HCT116 (cell line): Measurements from ENCODE around the gene BPIFB1. TPM values are rescaled to one million over a fixed set of nuclear protein-coding genes. Genes with fewer than 3 reads are reported as not detected.

ENCODE experiments used
- ATAC-seq: fragments of 200-7000 bp; cut with Tn5 transposase; 2 replicates; pipeline ENCODE4 v1.9.1; 2020; ENCODE audit warnings: mild to moderate bottlenecking, moderate library complexity
- BruUV-seq: library from RNA; stranded (reverse); fragments of 400-500 nt; replicated peaks from 2 replicates; lab custom pipeline; 2021; lab: Mats Ljungman, UMichigan
- CTCF ChIA-PET: fragments of 300-600 bp; sonication (Branson Sonifier 250); formaldehyde crosslinking; loops from one replicate; lab custom pipeline; 2021; ENCODE audit warnings: antibody characterized with exemption; lab: Charles Lee
- POLR2A ChIA-PET: fragments of 300-600, 350-600 bp; sonication (Branson Sonifier 250); formaldehyde crosslinking; loops from one replicate; lab custom pipeline; 2021; ENCODE audit warnings: antibody characterized with exemption; lab: Charles Lee
- RAD21 ChIA-PET, 2 experiments: fragments of 300-600 bp; sonication (Branson Sonifier 250); formaldehyde crosslinking; loops; one replicate each; lab custom pipeline; 2023; ENCODE audit warnings: low total read pairs in 2 of 2; ENCODE audit not compliant: uncharacterized antibody in 2 of 2, unreplicated experiment in 2 of 2, low non-redundant PET in 1 of 2; lab: Charles Lee
- DNase-seq: peaks from one replicate; pipeline ENCODE4 v3.0.0-alpha.2; 2010; ENCODE audit warnings: low read depth, low spot score
- H2AFZ ChIP-seq: fragments of 200-600 bp; shearing (Covaris generic), sonication (generic); 2 replicates; pipeline ENCODE4 v1.6.1; 2017; ENCODE audit warnings: low read depth, mixed run types, mixed read lengths, antibody characterized with exemption, low read length; ENCODE audit not compliant: poor library complexity, severe bottlenecking
- H3K27ac ChIP-seq: 2 replicates; pipeline ENCODE4 v1.5.1; 2012; ENCODE audit warnings: low read depth, low read length
- H3K27me3 ChIP-seq: fragments of 200-600 bp; sonication (generic); 2 replicates; pipeline ENCODE4 v1.6.1; 2016; ENCODE audit warnings: mixed run types, low read length, mixed read lengths; ENCODE audit not compliant: insufficient read depth
- H3K36me3 ChIP-seq, 2 experiments: fragments of 200-500 bp in 1 of 2; fragments of 200-600 bp in 1 of 2; sonication (Bioruptor generic) in 1 of 2; sonication (generic) in 1 of 2; 2 replicates each; pipeline versions ENCODE4 v1.5.1 to v1.6.1; 2014 to 2016; ENCODE audit warnings: low read length in 2 of 2, inconsistent platforms in 1 of 2, mixed read lengths in 1 of 2, mixed run types in 1 of 2; ENCODE audit not compliant: insufficient read depth in 2 of 2, control insufficient read depth in 1 of 2
- H3K4me1 ChIP-seq, 2 experiments: fragments of 200-600 bp in 1 of 2; sonication (generic) in 1 of 2; 2 replicates each; pipeline versions ENCODE4 v1.5.1 to v1.6.1; 2012 to 2017; ENCODE audit warnings: low read length in 2 of 2, inconsistent platforms in 1 of 2, mild to moderate bottlenecking in 1 of 2, mixed read lengths in 1 of 2, mixed run types in 1 of 2, moderate library complexity in 1 of 2; ENCODE audit not compliant: insufficient read depth in 2 of 2, control insufficient read depth in 1 of 2
- H3K4me2 ChIP-seq: fragments of 200-600 bp; sonication (generic); 2 replicates; pipeline ENCODE4 v1.6.1; 2017; ENCODE audit warnings: mixed run types, low read length, mixed read lengths
- H3K4me3 ChIP-seq, 2 experiments: fragments of 200-600 bp in 1 of 2; sonication (generic) in 1 of 2; replicated peaks in 1 of 2; 2 replicates each; pipeline ENCODE4 v1.5.1; 2011 to 2016; ENCODE audit warnings: low read length in 2 of 2, control low read depth in 1 of 2, low read depth in 1 of 2, mild to moderate bottlenecking in 1 of 2, mixed read lengths in 1 of 2, mixed run types in 1 of 2
- H3K79me2 ChIP-seq: fragments of 200-600 bp; sonication (generic); 2 replicates; pipeline ENCODE4 v1.6.1; 2017; ENCODE audit warnings: mild to moderate bottlenecking, mixed run types, low read length, moderate library complexity, mixed read lengths; ENCODE audit not compliant: insufficient read depth
- H3K9ac ChIP-seq: fragments of 200-600 bp; sonication (generic); 2 replicates; pipeline ENCODE4 v1.6.1; 2016; ENCODE audit warnings: low read length, mixed read lengths
- H3K9me2 ChIP-seq: fragments of 200-600 bp; sonication (generic), shearing (Covaris generic); 2 replicates; pipeline ENCODE4 v1.6.1; 2017; ENCODE audit warnings: mixed run types, mild to moderate bottlenecking, moderate library complexity; ENCODE audit not compliant: insufficient read depth
- H3K9me3 ChIP-seq, 2 experiments: fragments of 200-500 bp in 1 of 2; fragments of 200-600 bp in 1 of 2; sonication (Bioruptor generic) in 1 of 2; sonication (generic) in 1 of 2; 2 replicates each; pipeline ENCODE4 v1.6.1; 2014 to 2017; ENCODE audit warnings: low read length in 2 of 2, mixed read lengths in 2 of 2, inconsistent platforms in 1 of 2, low read depth in 1 of 2, mild to moderate bottlenecking in 1 of 2, mixed run types in 1 of 2, moderate library complexity in 1 of 2; ENCODE audit not compliant: control insufficient read depth in 1 of 2, insufficient read depth in 1 of 2
- H4K20me1 ChIP-seq: fragments of 200-600 bp; sonication (generic), shearing (Covaris generic); 2 replicates; pipeline ENCODE4 v1.6.1; 2017; ENCODE audit warnings: mixed run types, mild to moderate bottlenecking, moderate library complexity; ENCODE audit not compliant: insufficient read depth
- CBX3 ChIP-seq: IDR thresholded peaks from 2 replicates; pipeline ENCODE4 v1.6.1; 2012; ENCODE audit warnings: low read depth
- CTCF ChIP-seq, 3 experiments: fragments of 200-600 bp in 1 of 3; sonication (generic) in 1 of 3; IDR thresholded peaks in 2 of 3; conservative IDR thresholded peaks in 1 of 3; 2 replicates each; pipeline ENCODE4 v1.5.1; 2012 to 2017; ENCODE audit warnings: low read depth in 2 of 3, low read length in 2 of 3, antibody characterized with exemption in 1 of 3, borderline replicate concordance in 1 of 3, control low read depth in 1 of 3, mild to moderate bottlenecking in 1 of 3, mixed read lengths in 1 of 3, mixed run types in 1 of 3, moderate library complexity in 1 of 3; ENCODE audit not compliant: insufficient read depth in 1 of 3
- ELF1 ChIP-seq: IDR thresholded peaks from 2 replicates; pipeline ENCODE4 v1.6.1; 2012; ENCODE audit warnings: low read depth, borderline replicate concordance
- EZH2phosphoT487 ChIP-seq: fragments of 200-600 bp; IDR thresholded peaks from 2 replicates; pipeline ENCODE4 v1.6.1; 2018; ENCODE audit warnings: antibody characterized with exemption, borderline replicate concordance
- FOSL1 ChIP-seq: IDR thresholded peaks from 2 replicates; pipeline ENCODE4 v1.6.1; 2012; ENCODE audit warnings: low read depth
- POLR2A ChIP-seq: IDR thresholded peaks from 2 replicates; pipeline ENCODE4 v1.7.0; 2011; ENCODE audit warnings: borderline replicate concordance; ENCODE audit not compliant: insufficient read depth, insufficient read length; ENCODE audit errors: extremely low read depth
- RAD21 ChIP-seq: IDR thresholded peaks from 2 replicates; pipeline ENCODE4 v1.6.1; 2012; ENCODE audit warnings: low read depth, mild to moderate bottlenecking
- SIN3A ChIP-seq: IDR thresholded peaks from 2 replicates; pipeline ENCODE4 v1.6.1; 2012; ENCODE audit warnings: low read depth
- SP1 ChIP-seq: IDR thresholded peaks from 2 replicates; pipeline ENCODE4 v1.6.1; 2012; ENCODE audit warnings: low read depth
- SRF ChIP-seq: IDR thresholded peaks from 2 replicates; pipeline ENCODE4 v1.6.1; 2012; ENCODE audit warnings: low read depth
- TCF7L2 ChIP-seq: IDR thresholded peaks from 2 replicates; pipeline ENCODE4 v1.7.0; 2011; ENCODE audit warnings: borderline replicate concordance, inconsistent platforms; ENCODE audit not compliant: insufficient read depth, insufficient read length; ENCODE audit errors: extremely low read depth
- ZBTB33 ChIP-seq: IDR thresholded peaks from 2 replicates; pipeline ENCODE4 v1.6.1; 2011; ENCODE audit warnings: mild to moderate bottlenecking, low read length, moderate library complexity; ENCODE audit not compliant: insufficient replicate concordance; ENCODE audit errors: extremely low read depth
- ZFX ChIP-seq: fragments of 450-650 bp; IDR thresholded peaks from 2 replicates; pipeline ENCODE4 v1.6.1; 2017
- ZNF274 ChIP-seq: fragments of 200-500 bp; sonication (Bioruptor generic); IDR thresholded peaks from 2 replicates; pipeline ENCODE4 v1.6.1; 2014; ENCODE audit warnings: mild to moderate bottlenecking, low read depth, low read length, inconsistent platforms
- intact Hi-C: fragments of 100-400 bp; cut with micrococcal nuclease; formaldehyde crosslinking; loops from 2 replicates; pipeline ENCODE4 v1.10.0; 2022
- total RNA-seq: library from RNA; stranded (reverse); gene quantifications from one replicate; pipeline ENCODE4 v1.2.1, GENCODE V29; 2021; ENCODE audit not compliant: unreplicated experiment

BPIFB1 gene
- total RNA-seq, 1 experiment from 2014 or later: 0.17 TPM

GRCh38 chr20:33296206-33296605 is 13.2 kb downstream of the BPIFB1 start (continued):
- no peak for TF ChIP-seq CTCF (IDR thresholded peaks at IDR 0.05 in 2 of 3, conservative IDR thresholded peaks at IDR 0.05 in 1 of 3; ENCODE audit: borderline replicate concordance in 1 of 3, insufficient read depth in 1 of 3, low read depth in 2 of 3, low read length in 2 of 3)

- ChIA-PET RAD21 (no interaction called here), POLR2A (no interaction called here), CTCF (no interaction called here)
- Histone ChIP-seq H3K4me2 (no peak overlapping the region), H2AFZ (no peak overlapping the region), H4K20me1 (no peaks in the 10 kb centered on the region), H3K36me3 (no peaks in the 10 kb centered on the region), H3K79me2 (no peaks in the 10 kb centered on the region), H3K9me3 (no peaks in the 10 kb centered on the region), H3K4me1 (peaks cover 0 to 2% of the 10 kb centered on the region in 2 experiments; a peak in 1 of 4 replicates), H3K27ac (no peak overlapping the region), H3K4me3 (no peak overlapping the region), H3K27me3 (0 out of 2 replicates have a peak, but pooled peaks cover 6% of the 10 kb centered on the region), H3K9ac (no peak overlapping the region), H3K9me2 (no peaks in the 10 kb centered on the region)
- ATAC-seq (no peak), DNase-seq (no peak)
- BruUV-seq: no TSS peak
- intact Hi-C loops: loop anchor here (2.0 kb wide), 1 partner anchor 36 kb away; no protein-coding TSS in a partner anchor
- TF ChIP-seq ZNF274: no peak
- no peak for TF ChIP-seq ZFX
- no peak for TF ChIP-seq CBX3
- TF ChIP-seq FOSL1: no peak
- TF ChIP-seq SIN3A: no peak
- TF ChIP-seq TCF7L2: no peak
- TF ChIP-seq RAD21: no peak
- no peak for TF ChIP-seq POLR2A
- TF ChIP-seq ZBTB33: no peak
- no peak for TF ChIP-seq SP1
- no peak for TF ChIP-seq ELF1
- TF ChIP-seq SRF: no peak
- no peak for TF ChIP-seq EZH2phosphoT487
- TF ChIP-seq CTCF (IDR thresholded peaks at IDR 0.05 in 2 of 3, conservative IDR thresholded peaks at IDR 0.05 in 1 of 3; ENCODE audit: borderline replicate concordance in 1 of 3, insufficient read depth in 1 of 3, low read depth in 2 of 3, low read length in 2 of 3): no peak
Measured at GRCh38 chr20:33298391-33298790, 15.4 kb downstream of the BPIFB1 start.
